GM12878 (cell line): ENCODE measurements around the gene TMEM19. TPM values are rescaled to one million over a fixed set of nuclear protein-coding genes. Genes with fewer than 3 reads are reported as not detected.

Source experiments
- CBX5 ChIP-seq: sonication (generic); IDR thresholded peaks from 2 replicates; pipeline ENCODE4 v1.6.1; 2016; ENCODE audit warnings: low read depth, moderate library complexity, mild to moderate bottlenecking, inconsistent platforms
- CHD2 ChIP-seq: IDR thresholded peaks from 2 replicates; pipeline ENCODE4 v1.6.1; 2011; ENCODE audit warnings: low read depth, low read length, improper control_type of control experiment, borderline replicate concordance
- E4F1 ChIP-seq: fragments of 450-650 bp; IDR thresholded peaks from 2 replicates; pipeline ENCODE4 v1.6.1; 2018; ENCODE audit warnings: borderline replicate concordance, mild to moderate bottlenecking; ENCODE audit not compliant: partially characterized antibody
- HDAC2 ChIP-seq: fragments of 200-600 bp; sonication (generic); IDR thresholded peaks from 2 replicates; pipeline ENCODE4 v1.6.1; 2017
- HDAC6 ChIP-seq: fragments of 200-600 bp; sonication (generic); IDR thresholded peaks from one replicate; pipeline ENCODE4 v1.8.0; 2017; ENCODE audit warnings: antibody characterized with exemption; ENCODE audit not compliant: unreplicated experiment
- IRF4 ChIP-seq: IDR thresholded peaks from 2 replicates; pipeline ENCODE4 v1.6.1; 2011; ENCODE audit warnings: low read depth, low read length
- MTA3 ChIP-seq: IDR thresholded peaks from 2 replicates; pipeline ENCODE4 v1.6.1; 2012; ENCODE audit warnings: low read length, inconsistent platforms, borderline replicate concordance
- NFYB ChIP-seq: IDR thresholded peaks from 2 replicates; pipeline ENCODE4 v1.6.1; 2011; ENCODE audit warnings: low read depth, mild to moderate bottlenecking, low read length, improper control_type of control experiment, moderate library complexity; ENCODE audit not compliant: insufficient read depth
- ZBTB4 ChIP-seq: fragments of 450-650 bp; formaldehyde crosslinking; IDR thresholded peaks from 2 replicates; pipeline ENCODE4 v1.4.0; 2022; ENCODE audit warnings: mild to moderate bottlenecking, moderate library complexity
- polyA plus RNA-seq, 11 experiments: library from polyadenylated mRNA; depleted of rRNA in 4 of 11; unstranded in 6 of 11; stranded (reverse) in 5 of 11; fragments of >200 nt; fragmentation: Nextera tagmentation in 4 of 11; fragmentation: Illumina TruSeq in 1 of 11; extraction: Ambion mirVana in 4 of 11; extraction: Trizol in 1 of 11; gene quantifications; 1 replicate in 1 of 11; 2 replicates in 10 of 11; pipeline versions ENCODE4 v1.2.1 to v1.2.3, GENCODE V29; 2011 to 2016; ENCODE audit warnings: inconsistent platforms in 2 of 11, missing spikeins in 2 of 11, low read depth in 1 of 11
- total RNA-seq, 4 experiments: library from RNA; depleted of rRNA in 3 of 4; stranded (reverse); fragments of >200 nt in 3 of 4; fragmentation: Illumina TruSeq in 1 of 4; extraction: Trizol in 1 of 4; gene quantifications; 2 replicates each; pipeline versions ENCODE4 v1.2.1 to v1.2.3, GENCODE V29; 2013 to 2021

The TMEM19 gene
- total and polyA plus RNA-seq, 10 of the 15 experiments (the other 5 are each of a cell fraction or from before 2014, with no cell fraction given) = 26.7 to 54.9 (median 39.3) TPM

- TF ChIP-seq ZBTB4 (no peak), CBX5 (no peak), E4F1 (no peak), CHD2 (no peak), NFYB (no peak), HDAC2 (no peak), MTA3 (no peak), HDAC6 (no peak), IRF4 (no peak)
Observed at GRCh38 chr12:71682466-71682865, 3.4 kb upstream of the TMEM19 start (continued).
